Activated naive CD8-positive, alpha-beta T cell treated with anti-CD3 and anti-CD28 coated beads, Interleukin-2, amount 10 ng/mL, durations not matched to agents 7 days and 5 days (primary cell): ENCODE measurements around the gene PRORP. TPM values are rescaled to one million over a fixed set of nuclear protein-coding genes. Genes with fewer than 3 reads are reported as not detected.

Source experiments
- total RNA-seq, 2 experiments: library from RNA; stranded (reverse); gene quantifications; one replicate each; pipeline ENCODE4 v1.2.3, GENCODE V29; 2021

PRORP gene
- total RNA-seq, 2 experiments from 2014 or later: 27.8 to 30.2 TPM

Other genes with a start within 250 kb of the PRORP start
- gene BAZ1A, start 247.2 kb upstream of the PRORP start, total RNA-seq: 10 to 100 TPM; 46.1 to 51.8 TPM
- 10 to 100 TPM; 60.2 to 61.5 TPM for gene SRP54, start 139.6 kb upstream of the PRORP start, total RNA-seq
- gene FAM177A1, start 76.3 kb upstream of the PRORP start, total RNA-seq: 10 to 100 TPM; 36.5 to 42.5 TPM
- 10 to 100 TPM; 34.0 to 39.1 TPM for gene PPP2R3C, start 562 bp upstream of the PRORP start, total RNA-seq
- gene PSMA6, start 169.8 kb downstream of the PRORP start, total RNA-seq: 100 to 1,000 TPM; 213 to 221 TPM